ENCODE data around the gene DNMT3B.

GRCh38 chr20:32858189-32858588 is 96.0 kb downstream of the DNMT3B start:
- TF ChIP-seq CTCF (IDR thresholded peaks at IDR 0.05): no peak
- no peak for TF ChIP-seq EZH2 (IDR thresholded peaks at IDR 0.05; ENCODE audit: borderline replicate concordance, insufficient read depth, low read depth, low read length, poor library complexity, severe bottlenecking)
